HG03558 (cell line): ENCODE data around the gene SPATA20.

Experiments
- ATAC-seq: cut with Tn5 transposase; IDR thresholded peaks from one replicate; pipeline ENCODE4 v1.9.1; 2021; ENCODE audit warnings: moderate number of reproducible peaks; ENCODE audit not compliant: unreplicated experiment; ENCODE audit errors: extremely low read depth

The SPATA20 gene

GRCh38 chr17:50593321-50593720 lies 46.3 kb downstream of the SPATA20 start:
- no peak for ATAC-seq

- ATAC-seq = no peak
These were observed 47.3 kb downstream of the SPATA20 start for GRCh38 chr17:50594128-50594823.

- ATAC-seq = no peak
These were observed 47.9 kb downstream of the SPATA20 start for GRCh38 chr17:50594892-50595291.

GRCh38 chr17:50596191-50597037 lies 49.4 kb downstream of the SPATA20 start:
- ATAC-seq = no peak

GRCh38 chr17:50598487-50598886 lies 51.5 kb downstream of the SPATA20 start:
- ATAC-seq = no peak

- no peak for ATAC-seq
These were observed 52.6 kb downstream of the SPATA20 start for GRCh38 chr17:50599606-50600005.

GRCh38 chr17:50601823-50602375 lies 54.9 kb downstream of the SPATA20 start:
- ATAC-seq = no peak

- no peak for ATAC-seq
These were observed 55.9 kb downstream of the SPATA20 start for GRCh38 chr17:50602836-50603235.

GRCh38 chr17:50603340-50603739 lies 56.4 kb downstream of the SPATA20 start:
- no peak for ATAC-seq

- ATAC-seq = no peak
These were observed 57.5 kb downstream of the SPATA20 start for GRCh38 chr17:50604513-50604912.

- ATAC-seq = no peak
These were observed 58.5 kb downstream of the SPATA20 start for GRCh38 chr17:50605429-50605828.
